PFSK-1 (cell line): ENCODE data around the gene TRAPPC5.

Source experiments
- POLR2AphosphoS5 ChIP-seq: IDR thresholded peaks from 2 replicates; pipeline ENCODE4 v1.6.1; 2012; ENCODE audit warnings: low read depth, mild to moderate bottlenecking, control low read depth, low read length, moderate library complexity
- REST ChIP-seq, 2 experiments: IDR thresholded peaks; 2 replicates each; pipeline versions ENCODE4 v1.6.1 to v1.8.0; 2011 to 2012; ENCODE audit warnings: low read depth in 2 of 2, low read length in 2 of 2, control low read depth in 1 of 2, inconsistent platforms in 1 of 2, mild to moderate bottlenecking in 1 of 2, moderate library complexity in 1 of 2; ENCODE audit not compliant: insufficient read depth in 1 of 2
- TAF1 ChIP-seq: IDR thresholded peaks from 2 replicates; pipeline ENCODE4 v1.6.1; 2012; ENCODE audit warnings: low read length, control low read depth, borderline replicate concordance; ENCODE audit not compliant: insufficient read depth

DNA sequence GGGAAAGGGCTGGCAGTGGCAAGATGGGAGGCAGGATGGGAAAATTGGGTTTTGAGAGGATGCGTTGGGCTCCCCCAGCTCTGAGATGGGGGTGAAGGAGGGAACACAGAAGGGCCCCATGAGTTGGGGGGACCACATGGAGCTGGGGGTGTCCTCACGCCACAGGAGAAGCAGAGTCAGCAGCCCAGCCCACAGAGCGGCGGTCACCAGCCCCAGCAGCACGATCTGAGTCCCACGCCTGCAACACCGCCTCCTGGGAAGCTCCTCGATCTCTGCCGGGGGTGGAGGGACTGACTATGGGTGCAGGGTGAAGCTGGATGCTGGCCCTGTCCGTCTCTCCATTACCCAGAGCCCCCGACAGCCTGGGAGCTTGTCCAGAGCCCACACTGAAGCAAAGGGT lies 17.9 kb downstream of the TRAPPC5 start:
- no peak for TF ChIP-seq POLR2AphosphoS5
- TF ChIP-seq REST (IDR thresholded peaks at IDR 0.05; ENCODE audit: insufficient read depth in 1 of 2, low read depth in 2 of 2, low read length in 2 of 2): no peak
- TF ChIP-seq TAF1: no peak
